Measurements from ENCODE around the gene RNASE12.
"Not testable (repeated sequence)": the region's sequence is repeated elsewhere in the genome, so short reads cannot be mapped to it uniquely, and the experiment has no call there.

RNASE12 gene

DNA sequence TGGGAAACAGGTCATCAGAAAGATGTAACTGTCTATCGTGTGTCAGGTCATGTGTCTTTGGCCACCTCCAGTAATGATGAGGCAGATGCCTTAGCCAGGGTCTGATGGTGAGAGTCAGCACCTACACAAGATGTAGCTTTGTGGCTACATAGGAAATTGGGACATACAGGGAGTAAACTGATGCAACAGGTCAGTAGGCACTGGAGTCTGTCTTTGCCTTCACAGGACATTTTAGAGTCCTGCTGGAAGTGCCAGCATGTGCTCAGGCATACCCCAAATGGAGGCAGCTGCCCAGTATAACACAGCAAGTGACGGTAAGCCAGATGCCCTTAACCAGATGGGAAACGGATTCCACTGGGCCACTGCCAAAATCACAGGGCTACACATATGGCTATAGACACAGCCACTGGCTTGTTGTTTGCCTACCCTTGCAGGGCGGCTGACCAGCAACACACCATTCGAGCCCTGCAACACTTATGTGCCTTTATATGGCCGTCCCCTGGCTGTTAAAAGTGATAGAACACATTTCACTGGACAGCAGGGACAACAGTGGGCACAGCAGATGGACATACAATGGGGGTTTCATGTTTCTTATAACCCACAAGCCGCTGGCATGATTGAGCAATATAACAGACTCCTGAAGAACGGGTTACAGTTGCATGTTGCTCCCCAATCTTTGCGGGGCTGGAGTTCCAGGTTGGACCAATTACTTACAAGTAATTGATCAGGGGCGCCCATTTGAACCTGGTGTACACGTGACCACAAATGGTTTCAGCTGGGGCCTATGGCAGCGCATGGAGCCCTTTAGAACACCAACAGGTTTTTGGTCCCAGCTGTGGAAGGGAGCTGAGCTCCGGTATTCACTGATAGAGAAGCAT, 12.9 kb upstream of the RNASE12 start:
- H3K9me3 ChIP-seq (ENCODE audit: control insufficient read depth in 2 of 2, low read length in 2 of 2): no peaks in the 10 kb centered on the region
- H3K4me1 ChIP-seq (ENCODE audit: control insufficient read depth, insufficient read depth, low read length): peaks cover 5% of the 10 kb centered on the region
- H3K4me3 ChIP-seq (ENCODE audit: low read length in 2 of 2): no peak overlapping the region
- H3K36me3 ChIP-seq (ENCODE audit: control insufficient read depth in 2 of 2, insufficient read depth in 2 of 2, low read length in 2 of 2): no peaks in the 10 kb centered on the region
- H3K27ac ChIP-seq (ENCODE audit: low read length): no peak overlapping the region
- H3K9ac ChIP-seq (ENCODE audit: low read length in 2 of 2): no peak overlapping the region
- H3K27me3 ChIP-seq (ENCODE audit: control insufficient read depth in 1 of 2, insufficient read depth in 2 of 2, low read length in 2 of 2): no peaks in the 10 kb centered on the region

DNA sequence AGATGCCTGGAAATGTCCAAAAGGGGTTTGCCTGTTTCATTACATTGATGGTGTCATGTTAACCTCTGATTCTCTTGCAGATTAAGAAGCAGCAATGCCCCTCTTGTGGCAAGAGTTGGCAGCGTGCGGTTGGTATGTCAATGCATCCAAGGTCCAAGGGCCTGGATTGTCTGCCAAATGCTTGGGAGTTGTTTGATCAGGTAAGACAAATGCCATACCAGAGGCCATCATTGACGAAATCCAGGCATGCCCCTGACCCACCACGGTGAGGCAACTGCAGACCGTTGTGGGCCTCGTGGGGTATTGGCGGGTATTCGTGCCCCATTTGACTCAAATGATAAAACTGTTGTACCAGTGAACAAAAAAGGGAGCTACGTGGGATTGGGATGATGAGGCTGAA, 11.4 kb upstream of the RNASE12 start:
- no peaks in the 10 kb centered on the region for H3K36me3 ChIP-seq (ENCODE audit: control insufficient read depth in 2 of 2, insufficient read depth in 2 of 2, low read length in 2 of 2)
- no peak overlapping the region for H3K4me3 ChIP-seq (ENCODE audit: low read length in 2 of 2)
- no peak overlapping the region for H3K27ac ChIP-seq (ENCODE audit: low read length)
- H3K9ac ChIP-seq (ENCODE audit: low read length in 2 of 2): no peak overlapping the region
- no peaks in the 10 kb centered on the region for H3K4me1 ChIP-seq (ENCODE audit: control insufficient read depth, insufficient read depth, low read length)
- no peaks in the 10 kb centered on the region for H3K9me3 ChIP-seq (ENCODE audit: control insufficient read depth in 2 of 2, low read length in 2 of 2)
- H3K27me3 ChIP-seq (ENCODE audit: control insufficient read depth in 1 of 2, insufficient read depth in 2 of 2, low read length in 2 of 2): no peaks in the 10 kb centered on the region

- H3K4me3 ChIP-seq (ENCODE audit: low read length in 2 of 2): no peak overlapping the region
- H3K36me3 ChIP-seq (ENCODE audit: control insufficient read depth in 2 of 2, insufficient read depth in 2 of 2, low read length in 2 of 2): no peaks in the 10 kb centered on the region
- no peaks in the 10 kb centered on the region for H3K27me3 ChIP-seq (ENCODE audit: control insufficient read depth in 1 of 2, insufficient read depth in 2 of 2, low read length in 2 of 2)
- no peak overlapping the region for H3K27ac ChIP-seq (ENCODE audit: low read length)
- no peaks in the 10 kb centered on the region for H3K9me3 ChIP-seq (ENCODE audit: control insufficient read depth in 2 of 2, low read length in 2 of 2)
- no peak overlapping the region for H3K9ac ChIP-seq (ENCODE audit: low read length in 2 of 2)
- no peaks in the 10 kb centered on the region for H3K4me1 ChIP-seq (ENCODE audit: control insufficient read depth, insufficient read depth, low read length)
Observed at GRCh38 chr14:20601522-20601921, 10.3 kb upstream of the RNASE12 start.

DNA sequence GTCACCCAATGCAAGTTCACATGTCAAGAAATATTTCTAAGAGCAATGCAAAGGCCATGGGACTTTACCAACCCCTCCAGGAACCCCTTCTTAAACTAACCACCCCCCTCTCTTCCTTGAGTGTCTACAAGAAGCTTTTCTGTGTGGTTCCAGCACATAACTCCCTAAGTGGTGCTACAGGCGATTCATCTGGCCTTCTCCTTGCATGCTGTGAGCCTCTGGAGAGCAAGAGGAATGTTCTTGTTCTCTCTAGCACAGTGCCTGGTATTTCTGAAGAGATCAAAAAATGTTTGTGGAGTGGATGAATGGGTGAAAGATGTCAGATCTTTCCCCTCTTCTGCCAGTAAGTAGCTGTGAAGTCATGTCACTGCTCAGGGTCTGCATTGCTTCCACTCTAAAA, 5.9 kb upstream of the RNASE12 start:
- Histone ChIP-seq H3K4me3 (ENCODE audit: low read length in 2 of 2) (no peak overlapping the region), H3K36me3 (ENCODE audit: control insufficient read depth in 2 of 2, insufficient read depth in 2 of 2, low read length in 2 of 2) (no peaks in the 10 kb centered on the region), H3K9ac (ENCODE audit: low read length in 2 of 2) (no peak overlapping the region), H3K4me1 (ENCODE audit: control insufficient read depth, insufficient read depth, low read length) (no peaks in the 10 kb centered on the region), H3K27ac (ENCODE audit: low read length) (no peak overlapping the region), H3K27me3 (ENCODE audit: control insufficient read depth in 1 of 2, insufficient read depth in 2 of 2, low read length in 2 of 2) (no peaks in the 10 kb centered on the region), H3K9me3 (ENCODE audit: control insufficient read depth in 2 of 2, low read length in 2 of 2) (no peaks in the 10 kb centered on the region)

- not testable (repeated sequence) for H3K27ac ChIP-seq (ENCODE audit: low read length); H3K4me1 ChIP-seq (ENCODE audit: control insufficient read depth, insufficient read depth, low read length); H3K9ac ChIP-seq (ENCODE audit: low read length in 2 of 2); H3K9me3 ChIP-seq (ENCODE audit: control insufficient read depth in 2 of 2, low read length in 2 of 2); H3K27me3 ChIP-seq (ENCODE audit: control insufficient read depth in 1 of 2, insufficient read depth in 2 of 2, low read length in 2 of 2); H3K4me3 ChIP-seq (ENCODE audit: low read length in 2 of 2); H3K36me3 ChIP-seq (ENCODE audit: control insufficient read depth in 2 of 2, insufficient read depth in 2 of 2, low read length in 2 of 2)
Observed at GRCh38 chr14:20595726-20596125, 4.5 kb upstream of the RNASE12 start.

GRCh38 chr14:20592574-20592973, 1.4 kb upstream of the RNASE12 start:
- no peak overlapping the region for H3K27ac ChIP-seq (ENCODE audit: low read length)
- no peak overlapping the region for H3K9ac ChIP-seq (ENCODE audit: low read length in 2 of 2)
- H3K27me3 ChIP-seq (ENCODE audit: control insufficient read depth in 1 of 2, insufficient read depth in 2 of 2, low read length in 2 of 2): peaks cover 0 to 4% of the 10 kb centered on the region in 2 donors
- H3K4me3 ChIP-seq (ENCODE audit: low read length in 2 of 2): no peak overlapping the region
- no peaks in the 10 kb centered on the region for H3K4me1 ChIP-seq (ENCODE audit: control insufficient read depth, insufficient read depth, low read length)
- no peaks in the 10 kb centered on the region for H3K9me3 ChIP-seq (ENCODE audit: control insufficient read depth in 2 of 2, low read length in 2 of 2)
- no peaks in the 10 kb centered on the region for H3K36me3 ChIP-seq (ENCODE audit: control insufficient read depth in 2 of 2, insufficient read depth in 2 of 2, low read length in 2 of 2)

- Histone ChIP-seq H3K36me3 (ENCODE audit: control insufficient read depth in 2 of 2, insufficient read depth in 2 of 2, low read length in 2 of 2) (no peaks in the 10 kb centered on the region), H3K9ac (ENCODE audit: low read length in 2 of 2) (no peak within 1 kb of the TSS), H3K4me1 (ENCODE audit: control insufficient read depth, insufficient read depth, low read length) (no peaks in the 10 kb centered on the region), H3K27ac (ENCODE audit: low read length) (no peak within 1 kb of the TSS), H3K4me3 (ENCODE audit: low read length in 2 of 2) (no peak within 1 kb of the TSS), H3K27me3 (ENCODE audit: control insufficient read depth in 1 of 2, insufficient read depth in 2 of 2, low read length in 2 of 2) (peaks cover 0 to 4% of the 10 kb centered on the region in 2 donors), H3K9me3 (ENCODE audit: control insufficient read depth in 2 of 2, low read length in 2 of 2) (no peaks in the 10 kb centered on the region)
Observed at GRCh38 chr14:20587489-20588154, 3.6 kb downstream of the RNASE12 start, which contains the start of gene RNASE11. TSS of gene RNASE11 (minus strand) at chr14:20588001.

DNA sequence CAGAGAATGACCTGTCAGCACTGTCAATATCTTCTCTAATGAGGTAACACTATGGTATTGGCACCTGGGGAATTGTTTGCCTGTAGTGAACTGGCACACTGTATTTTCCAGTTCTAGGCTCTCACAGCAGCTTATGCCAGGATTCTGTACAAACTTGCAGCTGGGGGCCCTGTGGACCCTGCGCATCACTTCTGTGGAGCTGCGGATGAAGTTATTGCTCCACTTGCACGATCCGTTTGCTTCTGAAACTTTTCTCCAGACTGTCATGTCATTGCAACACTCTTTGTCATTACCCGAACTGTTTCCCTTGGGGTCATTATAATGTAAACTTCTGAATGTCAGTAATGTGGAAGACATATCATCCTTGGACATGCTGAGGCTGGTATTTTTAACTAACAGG, 7.3 kb downstream of the RNASE12 start:
- no peak overlapping the region for H3K4me3 ChIP-seq (ENCODE audit: low read length in 2 of 2)
- H3K27me3 ChIP-seq (ENCODE audit: control insufficient read depth in 1 of 2, insufficient read depth in 2 of 2, low read length in 2 of 2): no peaks in the 10 kb centered on the region
- no peak overlapping the region for H3K9ac ChIP-seq (ENCODE audit: low read length in 2 of 2)
- no peaks in the 10 kb centered on the region for H3K9me3 ChIP-seq (ENCODE audit: control insufficient read depth in 2 of 2, low read length in 2 of 2)
- no peak overlapping the region for H3K27ac ChIP-seq (ENCODE audit: low read length)
- no peaks in the 10 kb centered on the region for H3K36me3 ChIP-seq (ENCODE audit: control insufficient read depth in 2 of 2, insufficient read depth in 2 of 2, low read length in 2 of 2)
- no peaks in the 10 kb centered on the region for H3K4me1 ChIP-seq (ENCODE audit: control insufficient read depth, insufficient read depth, low read length)

DNA sequence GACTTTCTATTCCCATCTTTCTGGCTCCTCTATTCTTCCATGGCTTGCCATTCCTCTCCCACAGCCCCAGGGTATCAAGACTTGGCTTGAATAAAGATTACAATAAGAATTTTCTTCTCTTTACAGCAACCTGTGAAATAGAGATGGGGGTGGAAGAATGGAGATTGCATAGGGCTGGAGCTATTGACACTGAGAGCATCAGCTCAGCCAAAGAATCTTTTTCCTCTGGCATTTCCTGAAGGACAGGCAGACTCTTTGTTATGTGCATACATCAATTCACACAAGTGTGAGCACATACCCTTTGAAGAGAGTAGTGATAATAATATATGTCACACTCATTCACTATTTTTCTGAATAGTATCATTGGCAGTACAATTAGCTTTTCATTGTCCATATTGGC, 8.0 kb downstream of the RNASE12 start:
- Histone ChIP-seq H3K4me3 (ENCODE audit: low read length in 2 of 2) (no peak overlapping the region), H3K36me3 (ENCODE audit: control insufficient read depth in 2 of 2, insufficient read depth in 2 of 2, low read length in 2 of 2) (no peaks in the 10 kb centered on the region), H3K27ac (ENCODE audit: low read length) (no peak overlapping the region), H3K9me3 (ENCODE audit: control insufficient read depth in 2 of 2, low read length in 2 of 2) (no peaks in the 10 kb centered on the region), H3K4me1 (ENCODE audit: control insufficient read depth, insufficient read depth, low read length) (no peaks in the 10 kb centered on the region), H3K9ac (ENCODE audit: low read length in 2 of 2) (no peak overlapping the region), H3K27me3 (ENCODE audit: control insufficient read depth in 1 of 2, insufficient read depth in 2 of 2, low read length in 2 of 2) (no peaks in the 10 kb centered on the region)

DNA sequence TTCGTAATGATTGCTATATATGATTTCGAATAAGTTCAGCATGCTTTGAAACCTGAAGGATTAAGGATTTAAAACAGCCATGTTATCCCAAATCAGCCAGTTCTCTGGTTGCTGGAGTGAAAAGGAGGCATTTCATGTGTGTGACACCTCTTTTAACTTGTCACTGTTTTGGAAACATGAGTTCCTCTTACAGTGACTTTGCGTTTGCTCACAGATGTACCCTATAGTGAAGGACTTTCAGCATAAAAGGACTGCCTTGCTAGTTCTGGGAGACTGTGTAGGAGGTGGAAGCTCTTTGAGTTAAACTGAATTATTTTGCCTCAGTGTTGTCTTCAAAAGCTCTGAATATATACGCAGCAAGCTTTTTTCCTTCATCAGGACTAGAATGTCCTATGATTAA, 10.9 kb downstream of the RNASE12 start:
- Histone ChIP-seq H3K4me1 (ENCODE audit: control insufficient read depth, insufficient read depth, low read length) (no peaks in the 10 kb centered on the region), H3K4me3 (ENCODE audit: low read length in 2 of 2) (no peak overlapping the region), H3K9ac (ENCODE audit: low read length in 2 of 2) (no peak overlapping the region), H3K27ac (ENCODE audit: low read length) (no peak overlapping the region), H3K9me3 (ENCODE audit: control insufficient read depth in 2 of 2, low read length in 2 of 2) (no peaks in the 10 kb centered on the region), H3K36me3 (ENCODE audit: control insufficient read depth in 2 of 2, insufficient read depth in 2 of 2, low read length in 2 of 2) (no peaks in the 10 kb centered on the region), H3K27me3 (ENCODE audit: control insufficient read depth in 1 of 2, insufficient read depth in 2 of 2, low read length in 2 of 2) (no peaks in the 10 kb centered on the region)
